Upper lobe of left lung (tissue), 4 donors: Measurements from ENCODE around the gene TLR3.

ENCODE experiments used
- POLR2AphosphoS5 ChIP-seq, 2 donors: sonication (generic); formaldehyde crosslinking; IDR thresholded peaks; one replicate each; pipeline ENCODE4 v1.5.1; 2017; ENCODE audit warnings: antibody characterized with exemption in 2 of 2
- TF ChIP-seq, protein P1 (sequence below), 6 experiments: fragments of 450-650 bp in 4 of 6; fragments of 200-600 bp in 2 of 6; sonication (generic) in 2 of 6; IDR thresholded peaks; one replicate each; pipeline ENCODE4 v1.5.1; 2016 to 2019; ENCODE audit warnings: antibody characterized with exemption in 6 of 6

GRCh38 chr4:186134861-186135260 is 65.9 kb downstream of the TLR3 start:
- TF ChIP-seq, protein P1, sequence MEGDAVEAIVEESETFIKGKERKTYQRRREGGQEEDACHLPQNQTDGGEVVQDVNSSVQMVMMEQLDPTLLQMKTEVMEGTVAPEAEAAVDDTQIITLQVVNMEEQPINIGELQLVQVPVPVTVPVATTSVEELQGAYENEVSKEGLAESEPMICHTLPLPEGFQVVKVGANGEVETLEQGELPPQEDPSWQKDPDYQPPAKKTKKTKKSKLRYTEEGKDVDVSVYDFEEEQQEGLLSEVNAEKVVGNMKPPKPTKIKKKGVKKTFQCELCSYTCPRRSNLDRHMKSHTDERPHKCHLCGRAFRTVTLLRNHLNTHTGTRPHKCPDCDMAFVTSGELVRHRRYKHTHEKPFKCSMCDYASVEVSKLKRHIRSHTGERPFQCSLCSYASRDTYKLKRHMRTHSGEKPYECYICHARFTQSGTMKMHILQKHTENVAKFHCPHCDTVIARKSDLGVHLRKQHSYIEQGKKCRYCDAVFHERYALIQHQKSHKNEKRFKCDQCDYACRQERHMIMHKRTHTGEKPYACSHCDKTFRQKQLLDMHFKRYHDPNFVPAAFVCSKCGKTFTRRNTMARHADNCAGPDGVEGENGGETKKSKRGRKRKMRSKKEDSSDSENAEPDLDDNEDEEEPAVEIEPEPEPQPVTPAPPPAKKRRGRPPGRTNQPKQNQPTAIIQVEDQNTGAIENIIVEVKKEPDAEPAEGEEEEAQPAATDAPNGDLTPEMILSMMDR (IDR thresholded peaks at IDR 0.05): no peak
- no peak for TF ChIP-seq POLR2AphosphoS5 (IDR thresholded peaks at IDR 0.05)
